Measurements from ENCODE around the gene KRT86.
A peak's percentile ranks its signal among the peaks of the same experiment; 100 is the strongest.
"Not testable (repeated sequence)": the region's sequence is repeated elsewhere in the genome, so short reads cannot be mapped to it uniquely, and the experiment has no call there.

The KRT86 gene

DNA sequence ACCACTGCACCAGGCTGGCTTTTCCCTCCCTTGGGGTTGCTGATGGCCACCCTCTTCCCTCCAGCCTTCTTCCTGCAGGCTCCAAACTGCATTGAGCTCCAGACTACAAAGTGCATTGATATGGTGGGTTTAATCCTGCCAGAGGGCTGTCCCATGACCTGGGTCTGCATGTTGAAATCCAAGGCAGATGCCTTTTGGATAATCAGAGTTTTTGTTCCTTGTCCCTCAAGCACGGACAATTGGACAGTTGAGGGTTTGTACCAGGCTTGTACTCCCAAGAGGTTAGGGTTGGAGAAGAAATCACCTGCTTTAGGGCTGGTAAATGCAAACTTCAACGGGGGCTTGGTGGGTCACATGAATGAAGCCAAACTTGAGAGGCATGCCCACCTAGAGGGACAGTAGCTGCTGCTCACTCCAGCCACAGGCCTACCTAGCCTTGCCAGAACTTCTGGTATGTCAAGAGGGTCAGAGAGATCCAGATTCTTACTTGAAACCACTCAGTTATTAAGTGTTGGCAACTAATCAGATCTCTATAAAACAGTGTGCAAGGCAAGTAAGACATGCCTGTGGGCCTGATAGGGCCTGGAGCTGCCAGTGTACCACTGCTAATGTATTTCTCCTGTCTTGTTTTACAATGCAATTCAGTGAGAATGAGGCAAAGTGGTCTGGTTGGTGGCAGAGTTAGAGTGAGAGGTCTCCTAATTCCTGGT, 68.5 kb downstream of the KRT86 start:
- no peak for DNase-seq

DNA sequence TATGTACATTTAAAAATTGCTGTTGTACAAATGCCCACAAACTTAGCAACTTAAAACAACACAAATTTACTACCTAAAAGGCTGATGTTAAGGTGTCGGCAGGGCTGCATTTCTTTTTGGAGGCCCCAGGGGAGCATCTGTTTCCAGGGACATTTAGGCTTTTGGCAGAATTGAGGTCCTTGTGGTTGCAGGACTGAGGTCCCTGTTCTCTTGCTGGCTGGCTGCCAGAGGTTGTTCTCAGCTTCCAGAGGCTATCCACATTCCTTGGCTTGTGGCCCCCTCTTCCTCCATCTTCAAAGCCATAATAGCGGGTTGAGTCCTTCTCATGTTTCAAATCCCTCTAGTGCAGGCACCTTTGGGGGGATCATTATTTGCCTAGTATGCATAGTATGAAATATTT, 69.1 kb downstream of the KRT86 start:
- no peak for DNase-seq

DNA sequence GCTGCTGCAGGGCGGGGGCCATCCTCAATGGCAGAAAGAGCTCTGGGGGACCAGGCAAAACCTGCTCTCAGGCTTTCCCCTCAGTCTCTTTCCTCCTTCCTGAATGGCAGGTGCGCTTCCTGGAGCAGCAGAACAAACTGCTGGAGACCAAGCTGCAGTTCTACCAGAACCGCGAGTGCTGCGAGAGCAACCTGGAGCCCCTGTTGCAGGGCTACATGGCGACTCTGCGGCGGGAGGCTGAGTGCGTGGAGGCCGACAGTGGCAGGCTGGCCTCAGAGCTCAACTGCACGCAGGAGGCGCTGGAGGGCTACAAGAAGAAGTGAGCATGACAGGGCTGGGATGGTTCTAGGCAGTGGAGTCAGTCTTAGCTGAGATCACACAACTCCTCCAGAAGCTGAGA, 69.7 kb downstream of the KRT86 start:
- DNase-seq: no peak

DNA sequence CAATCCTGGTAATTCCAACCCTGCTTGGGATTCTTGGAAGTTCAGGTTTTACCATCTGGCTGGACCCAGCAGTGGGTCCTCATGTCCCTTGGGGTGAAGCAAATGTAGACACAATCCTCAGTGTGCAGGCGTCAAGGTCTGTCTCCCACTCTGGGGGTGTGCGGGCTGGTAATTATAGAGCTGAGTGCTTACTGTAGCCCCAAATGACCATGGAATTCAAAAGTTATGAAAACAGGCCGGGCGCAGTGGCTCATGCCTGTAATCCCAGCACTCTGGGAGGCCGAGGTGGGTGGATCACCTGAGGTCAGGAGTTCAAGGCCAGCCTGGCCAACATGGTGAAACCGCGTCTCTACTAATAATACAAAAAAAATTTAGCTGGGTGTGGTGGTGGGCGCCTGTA, 70.6 kb downstream of the KRT86 start:
- not testable (repeated sequence) for DNase-seq

DNA sequence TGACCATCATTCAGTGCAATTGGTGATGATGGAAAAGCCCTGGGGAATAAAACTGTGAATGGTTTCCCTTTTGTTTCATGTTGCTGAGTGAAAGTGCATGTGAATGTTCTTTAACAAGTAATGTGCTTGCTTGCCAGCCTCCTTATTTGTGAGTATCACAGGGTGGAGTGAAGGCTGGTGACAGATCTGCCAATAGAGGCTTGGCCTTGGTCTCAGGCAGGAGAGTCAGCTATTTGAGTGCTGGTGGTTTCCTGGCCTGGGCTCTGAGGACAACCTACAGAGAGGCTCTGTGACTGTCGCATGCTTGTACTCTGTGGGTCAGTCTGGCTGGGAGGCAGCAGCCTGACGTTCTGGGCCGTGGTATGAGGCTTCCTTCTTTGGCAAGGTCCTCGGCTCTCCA, 72.1 kb downstream of the KRT86 start:
- DNase-seq: no peak

DNA sequence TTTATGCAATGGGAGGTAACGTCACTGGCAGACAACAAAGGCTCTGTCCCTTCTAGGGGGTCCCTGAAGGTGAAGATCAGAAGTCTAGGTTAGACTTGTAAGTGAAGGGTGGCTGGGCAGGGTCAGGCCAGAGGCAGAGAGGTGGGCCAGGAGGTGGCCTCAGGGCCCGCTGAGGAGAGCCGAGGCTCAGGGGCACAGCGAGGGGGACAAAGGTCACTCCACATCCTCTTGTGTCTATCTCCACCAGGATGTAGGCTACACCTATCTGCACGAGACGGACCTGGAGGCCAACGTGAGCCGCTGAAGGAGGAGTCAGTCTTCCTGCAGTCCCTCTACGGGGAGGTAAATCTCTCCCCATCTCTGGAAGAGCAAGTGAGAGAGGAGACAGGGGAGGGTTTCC, 72.6 kb downstream of the KRT86 start:
- no peak for DNase-seq

DNA sequence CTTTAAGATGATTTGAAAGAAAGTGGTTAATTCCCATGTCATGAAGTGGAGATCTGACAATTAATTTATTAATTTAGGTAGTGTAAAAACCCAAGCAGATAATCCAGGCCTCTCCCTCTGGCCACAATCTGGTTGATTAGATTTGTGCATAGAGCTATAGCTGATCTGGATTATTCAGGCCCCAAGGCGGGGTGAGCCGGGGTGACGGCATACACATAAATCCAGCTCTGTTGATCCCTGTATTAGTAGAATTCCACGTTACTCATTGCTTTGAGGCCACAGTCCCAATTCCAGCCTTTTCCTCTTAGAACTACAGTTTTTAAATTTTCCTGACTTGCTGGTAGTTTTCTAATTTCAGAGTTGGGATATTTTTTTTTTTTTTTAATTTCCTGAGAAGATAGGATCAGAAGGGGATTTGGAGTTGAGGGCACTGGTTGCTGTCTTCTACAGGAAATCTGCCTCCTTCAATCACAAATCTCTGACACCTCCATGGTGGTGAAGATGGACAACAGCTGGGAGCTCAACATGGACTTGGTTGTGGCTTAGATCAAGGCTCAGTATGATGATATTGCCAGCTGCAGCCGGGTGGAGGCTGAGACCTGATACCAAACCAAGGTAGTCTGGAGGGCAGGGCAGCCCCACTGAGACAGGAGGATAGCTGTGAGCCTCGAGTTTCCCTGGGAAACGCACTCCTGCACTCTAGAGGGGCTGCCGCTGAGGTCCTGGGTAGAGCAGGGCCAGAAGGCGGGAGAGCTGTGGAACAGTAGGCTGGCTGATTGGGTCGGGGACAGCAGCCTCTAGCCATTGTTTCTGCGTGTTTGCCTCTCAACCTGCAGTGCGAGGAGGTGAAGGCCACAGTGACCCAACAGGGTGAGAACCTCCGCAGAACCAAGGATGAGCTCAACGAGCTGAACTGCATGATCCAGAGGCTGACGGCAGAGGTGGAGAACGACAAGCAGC, 73.4 kb downstream of the KRT86 start:
- no peak for DNase-seq

DNA sequence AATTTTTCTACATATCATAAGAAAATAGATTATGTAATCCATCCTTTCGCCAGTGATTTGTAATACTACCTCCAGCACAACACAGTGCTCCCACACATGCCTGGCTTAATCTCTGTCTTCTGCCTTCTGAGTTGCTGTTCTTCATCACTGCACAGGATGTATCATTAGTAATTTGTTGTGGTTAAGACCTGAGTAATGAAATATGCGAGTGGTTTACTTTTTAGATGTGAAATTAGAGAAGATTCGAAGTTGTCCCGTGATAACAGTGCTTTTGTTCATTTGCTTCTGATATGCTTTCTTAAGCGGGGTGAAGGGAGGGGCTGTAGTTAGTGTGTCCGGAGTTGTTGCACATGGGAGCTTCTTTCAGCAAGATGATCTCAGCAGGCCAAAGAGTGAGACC, 74.8 kb downstream of the KRT86 start:
- DNase-seq: no peak

DNA sequence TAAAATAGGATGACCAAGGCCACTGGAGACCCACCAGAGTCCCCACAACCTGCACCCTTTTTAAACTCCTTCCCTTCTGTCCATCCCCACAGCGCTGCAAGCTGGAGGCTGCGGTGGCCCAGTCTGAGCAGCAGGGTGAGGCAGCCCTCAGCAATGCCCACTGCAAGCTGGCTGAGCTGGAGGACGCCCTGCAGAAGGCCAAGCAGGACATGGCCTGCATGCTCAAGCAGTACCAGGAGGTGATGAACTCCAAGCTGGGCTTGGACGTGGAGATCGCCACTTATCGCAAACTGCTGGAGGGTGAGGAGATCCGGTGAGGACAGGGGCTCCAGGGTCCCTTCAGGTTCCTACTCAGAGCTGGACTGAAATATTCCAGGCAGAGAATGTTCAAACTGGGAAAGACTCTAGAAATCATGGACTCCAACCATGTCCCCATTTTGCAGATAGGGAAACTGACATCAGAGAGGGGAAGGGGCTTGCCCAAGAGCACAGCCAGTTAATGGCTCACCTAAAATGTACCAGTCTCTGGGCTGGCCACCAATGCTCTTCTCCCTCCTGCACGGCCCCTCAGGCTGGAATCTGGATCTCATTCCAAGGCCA, 75.7 kb downstream of the KRT86 start:
- no peak for DNase-seq

DNA sequence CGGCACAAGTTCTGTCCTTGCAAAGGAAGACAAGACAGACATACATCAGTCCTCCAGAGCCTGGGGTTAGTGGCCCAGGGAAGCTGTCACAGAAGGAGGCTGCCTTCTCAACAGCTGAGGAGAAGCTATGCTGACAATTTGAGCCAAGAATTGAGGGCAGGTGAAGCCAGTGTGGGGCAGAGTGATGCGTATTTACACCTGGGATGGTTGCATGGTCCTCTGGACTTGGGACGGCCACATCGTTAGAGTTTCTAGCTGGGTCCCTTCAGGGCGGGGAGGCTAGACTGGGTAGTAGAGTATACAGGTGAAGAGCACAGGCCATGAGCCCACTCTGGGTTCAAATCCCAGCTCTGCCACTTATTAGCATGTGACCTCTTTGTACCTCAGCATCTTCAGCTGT, 76.3 kb downstream of the KRT86 start:
- DNase-seq: no peak

DNA sequence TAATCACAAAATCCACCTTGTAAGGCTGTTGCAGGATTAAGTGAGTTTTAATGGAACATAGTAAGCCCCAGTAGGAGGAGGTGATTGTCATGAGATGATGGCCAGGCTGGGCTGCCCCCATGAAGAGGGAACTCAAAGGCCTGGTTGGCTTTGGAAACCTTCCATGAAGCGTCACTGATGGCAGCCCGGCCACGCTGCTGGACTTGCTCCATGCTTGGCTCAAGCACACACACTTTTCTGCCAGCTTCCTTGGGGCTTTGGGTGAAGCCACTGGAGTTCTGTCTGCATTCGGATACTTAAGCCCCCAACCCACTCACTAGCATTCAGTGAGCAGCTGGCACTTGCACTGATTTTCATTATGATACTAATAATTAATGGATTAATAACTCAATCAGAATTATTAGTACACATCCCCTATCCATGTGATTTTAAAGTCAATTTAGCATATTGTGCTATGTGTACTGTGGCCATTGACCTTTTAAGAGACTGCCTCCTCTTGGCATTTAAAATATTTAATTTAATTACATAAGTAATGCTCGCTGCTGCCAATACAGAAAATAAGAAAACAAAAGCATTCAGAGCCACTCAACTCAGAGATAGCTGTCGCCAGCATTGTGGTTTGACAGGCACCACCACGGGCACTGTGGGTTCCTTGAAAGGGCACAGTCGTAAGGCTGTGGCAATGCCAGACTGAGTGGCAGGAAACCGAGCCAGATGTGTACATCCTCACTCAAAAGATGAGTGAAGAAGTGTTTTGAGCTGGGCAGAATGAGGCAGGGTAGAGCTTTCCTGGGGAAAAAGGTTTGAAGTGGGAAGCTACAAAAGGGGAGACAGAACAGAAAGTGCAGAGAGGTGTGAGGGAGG, 77.0 kb downstream of the KRT86 start:
- peak; percentile 51 for DNase-seq

DNA sequence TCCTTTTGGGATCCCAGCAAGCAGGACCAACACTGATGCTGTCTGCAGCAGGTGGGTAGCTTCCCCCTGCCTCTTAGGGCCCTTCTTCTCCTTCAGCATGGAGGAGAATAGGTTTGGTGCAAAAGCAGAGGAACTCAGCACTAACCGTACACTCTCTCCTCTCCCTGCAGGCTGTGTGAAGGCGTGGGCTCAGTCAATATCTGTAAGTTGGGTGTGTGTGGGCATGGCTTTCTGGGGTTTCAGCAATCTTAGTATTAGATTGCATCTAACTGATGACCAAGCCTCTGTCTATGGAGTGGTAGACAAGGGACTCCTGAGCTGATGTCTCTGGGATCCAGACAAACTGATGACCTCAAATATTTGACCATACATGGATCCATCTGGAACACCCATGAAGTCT, 78.5 kb downstream of the KRT86 start:
- DNase-seq: no peak

DNA sequence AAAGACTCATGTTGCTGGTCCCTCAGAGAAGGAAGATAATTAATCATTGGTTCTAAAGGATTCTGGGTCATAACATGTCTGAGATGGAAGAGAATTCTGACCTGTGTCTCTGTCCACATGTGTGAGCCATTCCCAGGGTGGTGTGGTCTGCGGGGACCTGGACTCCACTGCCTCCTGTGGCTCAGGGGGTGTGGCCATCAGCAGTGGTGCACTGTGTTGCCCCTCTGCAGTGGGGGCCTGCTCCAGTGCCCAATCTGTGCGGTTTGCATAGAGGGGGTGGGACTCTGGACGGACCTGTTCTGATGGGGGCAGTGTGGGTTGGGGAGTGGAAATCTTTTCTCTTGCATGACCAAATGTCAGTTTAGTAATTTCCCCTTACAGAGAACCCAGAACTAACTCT, 79.3 kb downstream of the KRT86 start:
- no peak for DNase-seq

DNA sequence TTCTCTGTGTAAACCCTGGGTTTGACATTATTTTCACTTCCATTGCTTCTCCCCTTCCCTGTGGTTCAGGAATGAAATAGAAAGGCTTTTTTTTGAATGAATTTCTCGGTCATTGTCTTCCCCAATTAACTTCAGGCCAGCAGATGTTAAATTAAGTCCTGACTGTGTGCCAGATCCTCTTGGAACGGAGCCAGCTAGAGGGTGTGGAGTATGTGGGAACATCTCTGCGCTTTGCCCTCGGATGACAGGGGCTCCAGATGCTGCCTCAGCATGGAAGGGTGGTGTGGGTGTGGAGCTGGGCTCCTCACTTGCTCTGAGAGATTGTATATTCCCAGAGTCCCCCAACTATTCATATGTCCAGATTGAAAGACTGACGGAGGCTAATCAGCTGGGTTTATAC, 79.8 kb downstream of the KRT86 start:
- no peak for DNase-seq

DNA sequence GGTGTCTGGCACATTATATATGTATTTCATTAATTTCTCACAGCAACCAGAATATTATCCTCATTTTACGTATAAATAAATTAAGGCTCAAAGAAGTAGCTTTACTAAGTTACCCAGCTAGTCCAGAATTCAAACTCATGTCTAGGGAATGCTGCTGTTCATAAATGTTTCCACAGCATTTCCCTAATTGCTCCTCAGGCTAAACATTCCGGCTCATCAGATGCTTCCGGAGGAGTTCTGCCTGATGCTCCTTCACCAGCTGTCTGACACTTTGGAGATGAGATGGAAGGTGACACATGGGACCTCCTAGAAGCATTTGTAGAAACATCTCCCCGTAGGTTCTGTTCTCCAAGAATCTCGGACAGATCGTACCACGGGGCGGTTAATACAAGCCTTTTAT, 80.7 kb downstream of the KRT86 start:
- DNase-seq: no peak

DNA sequence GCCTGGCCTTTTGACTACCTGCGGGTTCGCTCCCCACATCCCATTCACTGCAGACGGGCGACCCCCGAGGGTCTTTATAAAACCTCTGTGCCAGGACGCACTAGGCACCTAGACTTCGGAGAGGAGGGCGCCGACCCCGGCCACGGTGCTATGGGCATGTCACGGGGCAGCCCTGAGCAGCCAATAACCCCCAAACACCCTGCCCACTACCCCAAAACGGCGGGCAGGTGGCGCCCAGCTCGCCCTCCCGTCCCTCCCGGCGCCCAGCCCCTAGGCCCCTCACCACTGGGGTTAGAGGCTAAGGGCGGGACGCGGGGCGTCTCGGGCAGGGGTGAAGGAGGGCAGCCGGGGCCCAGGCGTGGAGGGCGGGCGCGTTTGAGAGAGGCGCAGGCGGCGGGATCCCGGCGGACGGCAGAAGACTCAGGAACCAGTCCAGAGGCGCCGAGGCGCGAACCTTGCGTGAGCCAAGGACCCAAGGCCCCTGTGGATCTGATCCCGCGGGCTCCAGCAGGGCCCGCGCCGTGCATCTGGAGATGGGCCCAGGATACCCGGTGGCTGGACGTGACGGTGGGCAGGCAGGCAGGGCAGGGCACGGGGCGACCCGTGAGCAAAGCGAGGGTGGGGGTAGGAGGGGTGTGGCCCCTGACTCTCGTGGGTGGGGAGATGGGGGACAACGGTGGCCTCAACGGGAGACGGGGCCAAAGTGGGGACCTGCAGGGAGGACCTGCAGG, 81.8 kb downstream of the KRT86 start:
- no peak for DNase-seq

DNA sequence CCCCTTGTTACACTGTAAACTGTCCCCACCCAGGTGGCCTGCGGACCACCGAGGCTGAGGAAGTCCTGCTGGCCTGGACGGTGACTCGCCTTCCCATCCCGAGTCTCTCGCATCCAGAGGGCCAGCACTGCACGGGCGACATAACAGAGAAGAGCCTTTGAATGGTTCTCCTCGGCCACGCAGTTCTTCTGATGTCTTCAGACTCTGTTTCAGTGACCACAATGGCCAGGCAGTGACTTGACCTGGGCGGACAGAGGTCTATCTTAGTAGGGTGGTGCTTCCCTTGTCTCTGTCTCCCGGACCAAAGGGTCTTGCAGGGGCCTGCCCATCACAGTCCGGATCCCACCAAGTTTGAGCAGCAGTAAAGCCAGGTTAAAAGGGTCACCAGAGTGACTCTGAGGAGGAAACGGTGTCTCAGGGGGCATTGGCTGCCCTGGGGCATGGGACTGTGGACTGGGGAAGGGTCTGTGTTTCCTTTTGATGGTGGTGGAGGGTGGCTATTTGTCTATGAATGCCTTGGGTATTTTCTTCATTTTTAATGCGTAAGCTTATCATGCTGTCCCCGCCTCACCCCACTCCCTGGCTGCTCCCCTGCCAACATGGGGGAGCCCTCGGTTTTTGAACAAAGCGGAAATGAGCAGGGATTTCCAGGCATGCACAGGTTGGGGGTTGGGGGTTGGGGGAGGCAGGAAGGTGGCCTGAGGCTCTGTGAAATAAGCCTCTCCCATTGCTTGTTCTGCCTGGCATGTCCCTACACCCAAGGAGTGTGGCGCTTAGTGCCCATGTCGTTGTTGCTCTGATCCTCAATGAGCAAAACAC, 82.5 kb downstream of the KRT86 start:
- no peak for DNase-seq

All from stimulated activated CD8-positive, alpha-beta memory T cell treated with anti-CD3 and anti-CD28 coated beads, Interleukin-4, amount 100 ng/mL, for 48 hours (primary cell).